CD4-positive, alpha-beta T cell treated with Interferon alpha-2 for 1 hour (primary cell): ENCODE data around the gene GART.

Experiments
- DNase-seq, 2 donors: peaks; one replicate each; pipeline ENCODE4 v3.0.0-alpha.2; 2020 to 2022

GART gene

GRCh38 chr21:33458861-33459260, 83.1 kb downstream of the GART start:
- no peak for DNase-seq

DNA sequence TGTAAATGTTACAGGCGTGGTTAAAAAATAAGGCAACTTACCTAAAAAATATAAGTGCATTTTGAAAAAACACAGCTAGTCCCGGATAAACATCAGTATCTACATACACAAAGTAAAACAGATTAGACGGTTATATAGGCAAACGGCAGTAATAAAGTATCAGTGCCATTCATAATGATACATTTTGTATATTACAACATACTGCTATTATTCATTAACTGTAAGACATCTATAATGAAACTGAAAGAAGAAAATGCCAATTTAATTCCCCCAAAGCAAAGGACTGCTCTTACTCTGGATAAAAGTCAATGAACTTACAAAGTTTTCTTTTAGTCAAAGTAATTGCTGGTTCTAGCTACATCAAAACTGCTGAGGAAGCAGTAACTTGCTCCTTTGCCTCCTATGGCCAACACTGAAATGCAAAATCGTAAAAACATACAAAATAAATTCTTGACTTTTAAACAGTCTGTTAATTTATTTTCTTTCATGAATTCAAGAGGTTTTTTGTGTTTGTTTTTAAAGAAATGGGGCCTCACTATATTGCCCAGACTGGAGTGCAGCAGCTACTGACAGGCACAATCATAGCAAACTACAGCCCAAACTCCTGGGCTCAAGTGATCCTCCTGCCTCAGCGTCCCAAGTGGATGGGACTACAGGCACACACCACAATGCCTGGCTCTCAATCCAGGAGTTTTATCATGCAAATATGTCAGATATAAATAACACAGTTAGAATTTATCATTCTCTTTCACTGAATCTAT, 86.1 kb downstream of the GART start:
- no peak for DNase-seq
